ENCODE results near the gene OR2A5.
"Not testable (repeated sequence)": the region's sequence is repeated elsewhere in the genome, so short reads cannot be mapped to it uniquely, and the experiment has no call there.

The OR2A5 gene

GRCh38 chr7:144048648-144049047 lies at the start of gene OR2A5:
TSS of gene OR2A5 (plus strand) at chr7:144048948. CDS start at chr7:144050402, 1,454 bp downstream.
- DNase-seq (ENCODE audit: low read depth): no peak

- no peak for DNase-seq (ENCODE audit: low read depth)
These were observed 48.7 kb upstream of the OR2A5 start, which contains the start of gene OR6B1 for GRCh38 chr7:144000020-144000419. TSS of gene OR6B1 (plus strand) at chr7:144000320. CDS start at chr7:144003997, 3,677 bp downstream.

GRCh38 chr7:144001543-144001942 lies 47.2 kb upstream of the OR2A5 start:
- no peak for DNase-seq (ENCODE audit: low read depth)

GRCh38 chr7:144004703-144005102 lies 44.0 kb upstream of the OR2A5 start:
- DNase-seq (ENCODE audit: low read depth): no peak

GRCh38 chr7:144006029-144006691 lies 42.6 kb upstream of the OR2A5 start:
- DNase-seq (ENCODE audit: low read depth): no peak

- no peak for DNase-seq (ENCODE audit: low read depth)
These were observed 42.1 kb upstream of the OR2A5 start for GRCh38 chr7:144006692-144007042.

GRCh38 chr7:144009361-144009760 lies 39.4 kb upstream of the OR2A5 start:
- DNase-seq (ENCODE audit: low read depth): no peak

- DNase-seq (ENCODE audit: low read depth): not testable (repeated sequence)
These were observed 38.7 kb upstream of the OR2A5 start for GRCh38 chr7:144010061-144010460.

- DNase-seq (ENCODE audit: low read depth): not testable (repeated sequence)
These were observed 37.9 kb upstream of the OR2A5 start for GRCh38 chr7:144010821-144011220.

- no peak for DNase-seq (ENCODE audit: low read depth)
These were observed 37.1 kb upstream of the OR2A5 start for GRCh38 chr7:144011458-144012230.

GRCh38 chr7:144018065-144018464 lies 30.7 kb upstream of the OR2A5 start:
- DNase-seq (ENCODE audit: low read depth): no peak

GRCh38 chr7:144019457-144019856 lies 29.3 kb upstream of the OR2A5 start:
- DNase-seq (ENCODE audit: low read depth): peak; percentile 59

GRCh38 chr7:144020340-144020739 lies 28.4 kb upstream of the OR2A5 start:
- DNase-seq (ENCODE audit: low read depth): no peak

- no peak for DNase-seq (ENCODE audit: low read depth)
These were observed 26.6 kb upstream of the OR2A5 start for GRCh38 chr7:144022169-144022568.

- no peak for DNase-seq (ENCODE audit: low read depth)
These were observed 25.4 kb upstream of the OR2A5 start for GRCh38 chr7:144023171-144023827.

GRCh38 chr7:144024213-144024612 lies 24.5 kb upstream of the OR2A5 start:
- no peak for DNase-seq (ENCODE audit: low read depth)

GRCh38 chr7:144026203-144026883 lies 22.4 kb upstream of the OR2A5 start:
- no peak for DNase-seq (ENCODE audit: low read depth)

- DNase-seq (ENCODE audit: low read depth): no peak
These were observed 21.7 kb upstream of the OR2A5 start for GRCh38 chr7:144027070-144027469.

- DNase-seq (ENCODE audit: low read depth): no peak
These were observed 20.8 kb upstream of the OR2A5 start for GRCh38 chr7:144027974-144028373.

GRCh38 chr7:144028547-144028946 lies 20.2 kb upstream of the OR2A5 start:
- DNase-seq (ENCODE audit: low read depth): no peak

GRCh38 chr7:144032516-144032915 lies 16.2 kb upstream of the OR2A5 start:
- no peak for DNase-seq (ENCODE audit: low read depth)

- DNase-seq (ENCODE audit: low read depth): no peak
These were observed 15.6 kb upstream of the OR2A5 start for GRCh38 chr7:144032985-144033709.
